GM12892 (cell line): ENCODE data around the gene STK11IP.

ENCODE experiments used
- POLR2AphosphoS5 ChIP-seq: IDR thresholded peaks from 2 replicates; pipeline ENCODE4 v1.6.1; 2011; ENCODE audit warnings: low read depth, low read length, control low read depth
- TAF1 ChIP-seq: IDR thresholded peaks from 2 replicates; pipeline ENCODE4 v1.6.1; 2011; ENCODE audit warnings: low read depth, mild to moderate bottlenecking, control low read depth, low read length, borderline replicate concordance

GRCh38 chr2:219555956-219556355, 41.7 kb upstream of the STK11IP start:
- TF ChIP-seq POLR2AphosphoS5 (no peak), TAF1 (no peak)
